ENCODE results near the gene TBX6.

Gene TBX6

DNA sequence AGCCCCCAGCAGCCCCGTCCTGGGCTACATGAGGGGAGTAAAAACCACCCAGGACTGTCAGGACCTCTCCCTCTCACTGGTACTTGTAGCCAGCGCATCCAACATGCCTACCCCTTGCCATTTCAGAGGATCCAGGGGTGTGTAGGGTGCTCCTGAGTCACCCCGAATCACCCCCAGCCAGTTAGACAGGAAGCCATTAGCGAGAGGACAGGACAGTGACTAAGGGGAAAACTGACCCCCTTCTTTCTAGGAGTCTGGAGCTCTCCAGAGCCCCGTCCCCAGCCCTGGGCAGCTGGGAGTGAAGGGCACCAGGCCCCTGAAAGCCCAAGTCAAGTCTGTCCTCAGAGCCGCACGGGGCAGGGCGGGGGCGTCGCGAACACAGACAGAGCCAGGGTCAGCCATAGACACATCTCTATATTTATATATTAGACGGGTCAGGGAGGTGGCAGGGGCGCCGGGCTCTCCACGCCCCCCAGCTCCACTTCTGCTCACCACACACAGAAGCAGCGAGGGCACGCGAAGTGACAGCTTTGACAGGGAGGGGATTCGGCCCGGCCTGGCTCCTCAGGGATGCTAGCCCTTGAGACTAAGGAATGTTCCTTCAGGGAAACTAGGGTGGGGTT lies 22.1 kb upstream of the TBX6 start:
- DNase-seq = no peak

DNA sequence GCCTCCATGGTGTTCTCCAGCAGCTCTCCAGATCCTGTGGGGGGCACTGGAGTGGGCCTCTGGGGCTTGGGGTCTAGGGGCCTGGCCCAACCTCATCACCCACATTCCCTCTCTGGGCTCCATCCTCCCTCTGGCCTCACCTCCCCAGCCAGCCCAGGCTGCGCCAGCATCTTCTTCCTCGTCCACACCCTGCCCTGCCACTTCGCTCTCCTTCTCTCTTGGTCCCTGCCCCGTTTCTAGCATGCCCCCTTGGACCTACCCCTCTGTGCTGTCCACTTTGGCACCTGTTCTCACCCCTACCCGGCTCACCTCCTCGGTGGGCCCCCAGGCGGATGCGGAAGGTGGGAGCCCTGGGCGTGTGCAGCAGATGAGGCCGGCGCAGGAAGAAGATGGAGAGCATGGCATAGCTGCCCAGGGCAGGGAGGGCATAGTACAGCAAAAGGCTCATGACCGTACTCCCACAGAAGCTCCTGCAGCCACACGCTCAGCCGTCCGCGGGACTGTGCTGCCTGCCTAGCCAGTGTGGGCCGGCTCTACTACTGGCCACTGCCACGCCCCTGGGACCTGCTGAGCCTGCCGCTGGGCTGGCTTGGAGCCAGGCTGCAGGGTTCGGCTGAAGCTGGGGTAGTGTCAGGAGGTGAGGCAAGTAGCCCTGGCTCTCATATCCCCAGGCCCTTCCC lies 21.4 kb upstream of the TBX6 start, which contains the start of gene GDPD3:
Gene GDPD3, minus strand, starts transcription at position 507 of the 680 bp plus-strand sequence. Its CDS starts 59 bp downstream, at position 448.
- no peak for DNase-seq

DNA sequence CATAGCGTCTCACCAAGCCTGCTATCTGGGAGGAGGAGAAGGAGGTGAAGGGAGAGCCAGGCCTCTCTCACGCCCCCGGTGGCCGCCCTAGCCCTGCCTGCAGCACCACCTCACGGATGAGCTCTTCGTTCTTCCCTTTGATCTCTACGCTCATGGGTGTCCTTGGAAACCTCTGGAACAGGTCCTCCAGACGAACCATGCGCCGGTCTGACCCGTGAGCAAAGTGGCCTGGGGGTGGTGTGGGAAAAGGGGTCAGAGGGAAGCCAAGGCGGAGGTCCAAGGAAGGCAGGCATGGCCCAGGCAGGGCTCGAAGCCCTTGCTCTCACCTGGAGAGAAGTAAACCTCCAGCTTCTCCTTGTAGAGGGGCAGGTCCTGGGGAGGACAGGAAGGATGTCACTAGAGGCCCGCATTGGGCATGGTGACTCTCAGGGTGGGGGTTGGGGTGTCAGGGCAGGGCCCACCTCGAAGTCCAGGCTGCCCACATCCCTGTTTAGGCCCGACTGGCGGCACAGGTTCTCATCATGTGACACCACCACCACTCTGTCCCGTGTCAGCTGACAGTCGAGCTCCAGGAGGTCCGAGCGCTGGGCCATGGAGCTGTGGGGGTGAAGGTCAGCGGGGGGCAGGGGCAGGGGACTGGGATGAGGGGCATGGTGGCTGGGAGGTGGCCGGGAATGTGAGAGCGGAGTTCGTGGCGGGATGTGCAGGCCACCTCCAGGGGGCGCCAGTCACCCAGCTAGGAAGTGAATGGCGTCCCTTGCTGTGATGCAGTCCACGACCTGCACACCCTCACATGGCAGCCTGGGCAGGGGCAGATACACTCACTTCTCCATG lies 20.7 kb upstream of the TBX6 start:
- DNase-seq = no peak

DNA sequence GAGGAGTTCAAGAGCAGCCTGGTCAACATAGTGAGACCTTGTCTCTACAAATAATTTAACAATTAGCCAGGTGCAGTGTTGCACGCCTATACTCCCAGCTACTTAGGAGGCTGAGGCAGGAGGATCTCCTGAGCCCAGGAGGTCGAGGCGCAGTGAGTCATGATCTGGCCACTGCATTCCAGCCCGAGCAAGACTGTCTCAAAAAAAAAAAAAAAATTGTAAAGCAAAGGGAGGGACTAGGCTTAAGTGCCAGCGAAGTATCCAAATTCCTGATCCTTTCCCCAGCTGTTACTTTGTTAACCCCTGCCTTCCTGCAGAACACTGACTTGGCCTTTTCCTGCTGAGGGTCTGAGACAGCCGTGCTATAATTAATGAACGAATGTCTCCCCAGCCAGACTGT lies 18.9 kb upstream of the TBX6 start:
- no peak for DNase-seq

DNA sequence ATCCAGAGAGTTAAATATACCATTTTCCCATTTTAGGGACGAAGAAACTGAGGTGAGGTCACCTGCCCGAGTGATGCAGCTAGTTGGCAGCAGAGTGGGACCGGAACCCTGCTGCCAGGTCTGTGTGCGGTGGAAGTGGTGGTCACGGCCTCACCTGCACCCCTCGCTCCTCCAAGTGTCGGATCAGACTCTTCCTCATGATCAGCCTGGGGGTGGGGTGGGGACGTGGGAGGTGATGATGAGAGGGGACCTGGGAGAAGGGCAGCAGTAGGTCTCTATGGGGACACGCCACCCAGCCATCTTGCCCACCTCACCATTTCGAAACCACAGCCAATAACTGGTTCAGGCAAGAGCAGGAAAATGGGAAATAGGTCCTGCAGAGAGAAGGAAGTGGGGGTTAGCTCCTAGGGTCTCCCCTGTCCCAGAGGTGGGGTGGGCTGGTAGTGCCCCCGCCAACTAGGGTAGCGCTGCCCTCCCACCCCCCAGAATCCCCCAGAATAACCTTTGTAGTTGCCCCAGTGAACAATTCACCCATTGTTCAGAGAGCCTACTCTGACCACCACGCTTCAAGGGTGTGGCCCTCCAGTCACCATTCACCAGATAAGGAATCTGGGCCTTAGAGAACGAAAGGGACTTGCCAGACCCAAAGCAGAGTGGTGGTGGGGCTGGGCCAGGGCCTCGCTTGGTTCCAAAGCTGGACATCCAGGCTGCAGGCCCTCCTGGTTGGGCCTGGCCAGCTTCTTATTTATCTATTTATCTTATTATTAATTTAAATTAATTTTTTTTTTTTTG lies 16.5 kb upstream of the TBX6 start:
- DNase-seq = no peak

DNA sequence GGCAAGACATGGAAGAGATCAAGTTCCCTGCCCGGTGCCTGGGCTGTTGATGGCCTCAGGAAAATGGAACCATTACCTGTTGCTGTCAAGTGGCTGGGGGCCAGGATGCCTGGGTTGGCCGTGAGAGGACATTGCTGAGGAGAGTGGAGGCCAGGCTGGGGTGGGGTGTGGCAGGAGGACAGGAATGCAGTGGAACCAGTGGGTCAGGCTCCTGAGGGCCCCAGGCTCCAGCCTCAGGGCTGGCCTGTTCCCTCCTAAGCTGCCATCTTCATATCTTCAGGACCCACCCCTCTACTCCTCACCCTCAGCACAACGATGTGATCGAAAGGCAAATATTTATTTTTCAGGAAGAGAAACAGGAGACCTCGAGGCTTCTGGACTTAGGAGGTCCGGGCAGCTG lies 12.8 kb upstream of the TBX6 start:
- no peak for DNase-seq

- DNase-seq = no peak
These were observed 12.4 kb upstream of the TBX6 start for GRCh38 chr16:30104090-30104489.

DNA sequence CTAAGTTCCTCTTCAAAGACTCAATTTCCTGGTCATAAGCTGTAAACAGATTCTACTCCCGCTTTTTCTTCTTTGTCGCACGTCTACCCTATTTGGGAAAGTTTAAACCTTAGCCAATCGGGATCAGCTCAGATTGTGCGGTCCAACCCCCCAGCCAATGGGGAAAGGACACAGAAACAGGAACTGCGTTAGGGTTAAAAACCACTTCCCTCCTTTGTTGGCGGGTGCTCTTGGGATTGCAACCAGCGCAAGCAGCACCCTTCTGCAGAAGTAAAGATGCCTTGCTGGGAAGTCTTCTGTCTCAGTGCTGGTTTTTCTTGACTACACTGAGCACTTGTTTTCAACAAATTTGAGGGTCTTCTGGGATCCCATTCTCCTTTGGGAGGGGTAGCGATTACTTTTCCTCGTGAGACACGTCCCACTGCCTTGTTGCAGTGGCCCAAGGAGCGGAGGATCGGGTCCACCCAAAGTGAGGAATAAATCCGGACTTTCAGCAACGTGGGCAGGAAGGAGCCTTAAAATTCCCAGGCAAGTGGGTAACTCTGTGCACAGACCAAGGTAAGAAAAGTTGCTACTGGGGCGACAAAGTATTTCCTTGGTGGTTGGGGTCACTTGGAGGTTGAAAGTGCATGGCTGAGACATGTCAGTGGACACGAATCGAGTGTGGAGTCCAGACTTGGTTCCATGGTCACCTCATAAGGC lies 5.3 kb upstream of the TBX6 start:
- DNase-seq = no peak

GRCh38 chr16:30096105-30096861 lies 4.6 kb upstream of the TBX6 start, which contains the start of gene YPEL3:
TSS of gene YPEL3 (minus strand) at chr16:30096213. CDS start at chr16:30095482, 731 bp downstream.
- DNase-seq = peak; percentile 68

- DNase-seq = no peak
These were observed 3.7 kb upstream of the TBX6 start for GRCh38 chr16:30095166-30096078.

DNA sequence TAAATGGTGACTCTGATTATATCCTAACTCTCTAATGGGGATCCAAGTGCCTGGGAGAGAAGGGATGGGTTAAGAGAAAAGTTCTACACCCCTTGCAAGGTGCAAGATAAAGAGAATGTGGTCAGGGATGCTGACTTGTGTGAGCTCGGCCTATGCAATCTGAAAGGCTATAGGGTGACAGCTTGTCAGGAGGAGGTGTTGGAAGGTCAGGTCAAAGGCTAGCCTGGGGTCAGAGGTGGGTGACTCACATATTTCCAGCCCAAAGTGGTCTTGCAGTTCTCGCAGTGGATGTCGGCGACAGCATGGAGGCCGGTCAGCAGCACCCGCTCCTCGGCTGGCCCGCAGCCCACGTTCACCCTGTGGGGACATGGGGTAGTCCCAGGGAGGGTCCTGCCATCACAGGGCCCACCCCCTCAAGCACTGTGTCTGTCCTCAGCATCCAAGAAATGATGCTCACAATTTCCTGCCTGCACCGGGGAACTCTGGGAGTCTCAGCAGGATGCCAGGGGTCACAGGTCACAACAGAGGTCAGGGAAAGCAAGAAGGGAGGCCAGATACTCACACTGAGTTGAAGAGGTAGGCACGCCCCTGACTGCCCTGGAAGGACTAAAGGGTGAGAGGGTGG lies 2.9 kb upstream of the TBX6 start:
- no peak for DNase-seq

- peak; percentile 38 for DNase-seq
These were observed 768 bp upstream of the TBX6 start for GRCh38 chr16:30092373-30093010.

DNA sequence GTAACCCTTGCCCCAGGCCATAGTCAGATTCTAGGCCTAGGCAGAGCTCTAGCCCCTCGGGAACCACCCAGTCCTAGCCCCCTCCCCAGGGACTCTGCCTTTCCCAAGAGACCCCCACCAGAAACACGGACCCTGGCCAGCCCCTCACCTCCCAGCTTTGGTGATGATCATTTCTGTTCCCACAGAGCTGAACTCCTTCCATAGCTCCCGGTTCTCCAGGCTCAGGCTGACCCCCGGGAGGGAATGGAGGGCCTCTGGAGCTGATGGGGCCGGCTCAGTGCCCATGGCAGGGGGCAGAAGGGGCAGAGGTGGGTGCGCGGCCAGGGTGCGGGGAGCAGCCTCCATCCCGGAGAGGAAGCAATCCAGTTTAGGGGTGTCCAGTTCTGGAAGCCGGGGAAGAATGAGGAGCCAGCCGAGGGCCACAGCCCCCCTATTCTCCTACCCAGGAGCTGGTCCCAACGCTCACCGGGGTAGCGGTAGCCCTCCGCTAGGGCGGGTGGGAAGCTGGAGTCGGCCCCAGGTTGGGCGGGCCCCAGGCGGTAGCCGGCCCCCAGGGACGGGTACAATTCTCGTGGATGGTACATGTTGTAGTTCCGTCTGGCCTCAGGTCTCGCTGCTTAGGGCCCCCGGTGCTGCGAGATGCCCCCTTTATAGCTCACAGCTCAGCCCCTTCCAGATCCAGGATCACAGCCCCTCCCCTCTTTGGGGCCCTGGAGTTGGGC lies 953 bp downstream of the TBX6 start:
- DNase-seq = no peak

GRCh38 chr16:30088832-30089624 lies 2.7 kb downstream of the TBX6 start:
- no peak for DNase-seq

GRCh38 chr16:30088237-30088831 lies 3.4 kb downstream of the TBX6 start:
- DNase-seq = no peak

GRCh38 chr16:30087181-30087898 lies 4.4 kb downstream of the TBX6 start:
- DNase-seq = no peak

All from NCI-H1092 (cell line).